ENCODE measurements around the gene PRDM7. TPM values are rescaled to one million over a fixed set of nuclear protein-coding genes. Genes with fewer than 3 reads are reported as not detected.
"Not testable (repeated sequence)": the region's sequence is repeated elsewhere in the genome, so short reads cannot be mapped to it uniquely, and the experiment has no call there.

Gene PRDM7
- 2.2 TPM for total RNA-seq (ENCODE audit: insufficient read depth, low replicate concordance)

- DNase-seq (ENCODE audit: low spot score), result peak; percentile 80
These were observed at the start of gene PRDM7 for GRCh38 chr16:90077240-90077756. PRDM7 (minus strand) TSS chr16:90077331; CDS start chr16:90075910, 1,421 bp downstream.

DNA sequence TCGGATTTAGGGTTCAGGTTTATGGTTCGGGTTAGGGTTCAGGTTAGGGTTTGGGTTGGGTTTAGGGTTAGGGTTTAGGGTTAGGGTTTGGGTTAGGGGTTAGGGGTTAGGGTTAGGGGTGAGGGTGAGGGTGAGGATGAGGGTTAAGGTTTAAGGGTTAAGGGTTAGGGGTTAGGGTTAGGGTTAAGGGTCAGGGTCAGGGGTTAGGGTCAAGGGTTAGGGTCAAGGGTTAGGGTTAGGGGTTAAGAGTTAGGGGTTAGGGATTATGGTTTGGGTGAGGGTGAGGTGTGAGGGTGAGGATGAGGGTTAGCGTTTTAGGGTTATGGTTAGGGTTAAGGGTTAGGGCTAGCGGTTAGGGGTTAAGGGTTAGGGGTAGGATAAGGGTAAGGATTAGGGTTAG lies 44.7 kb upstream of the PRDM7 start:
- DNase-seq (ENCODE audit: low spot score), result not testable (repeated sequence)

- not testable (repeated sequence) for DNase-seq (ENCODE audit: low spot score)
These were observed 30.5 kb upstream of the PRDM7 start for GRCh38 chr16:90107617-90108016.

DNA sequence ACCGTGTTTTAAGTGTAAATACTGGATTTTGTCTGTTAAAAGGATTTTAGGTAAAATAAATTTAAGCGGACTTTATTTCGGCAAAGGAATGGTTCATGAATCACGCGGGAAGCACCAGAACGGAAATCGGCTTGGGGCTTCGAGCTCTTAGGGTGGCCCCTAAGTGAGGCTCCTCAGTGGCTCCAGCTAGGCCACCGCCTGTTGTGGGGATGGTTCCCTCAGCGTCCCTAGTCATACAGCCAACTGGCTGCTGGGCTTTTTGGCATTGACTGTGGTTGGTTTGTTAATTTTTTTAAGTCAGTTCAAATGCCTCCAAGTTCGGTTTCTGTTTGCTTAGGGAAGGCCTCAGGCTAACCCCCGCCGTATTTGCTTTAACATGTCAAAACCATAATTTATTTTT lies 29.9 kb upstream of the PRDM7 start:
- not testable (repeated sequence) for DNase-seq (ENCODE audit: low spot score)

- DNase-seq (ENCODE audit: low spot score), result not testable (repeated sequence)
These were observed 29.1 kb upstream of the PRDM7 start for GRCh38 chr16:90106271-90106670.

GRCh38 chr16:90104725-90105124 lies 27.6 kb upstream of the PRDM7 start:
- DNase-seq (ENCODE audit: low spot score), result not testable (repeated sequence)

GRCh38 chr16:90102086-90102884 lies 25.2 kb upstream of the PRDM7 start:
- not testable (repeated sequence) for DNase-seq (ENCODE audit: low spot score)

DNA sequence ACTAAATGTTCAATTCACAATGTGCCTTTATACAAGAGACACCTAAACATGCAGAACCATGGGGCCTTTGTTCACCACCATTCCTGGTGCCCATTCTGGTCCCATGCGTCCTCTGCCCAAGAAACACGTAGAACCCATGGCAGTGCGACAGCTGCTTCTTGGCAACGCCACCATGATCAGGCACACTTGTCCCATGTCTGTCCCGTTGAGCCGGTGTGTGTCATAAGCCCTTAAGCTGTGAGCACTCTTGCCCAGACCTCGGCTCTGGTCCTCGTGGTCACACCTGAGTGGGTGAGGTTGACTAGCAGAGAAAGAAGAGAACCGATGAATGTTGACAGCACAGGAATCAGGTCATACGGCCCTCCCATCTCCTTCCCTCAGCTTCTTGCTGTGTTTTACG lies 24.2 kb upstream of the PRDM7 start:
- DNase-seq (ENCODE audit: low spot score), result not testable (repeated sequence)

DNA sequence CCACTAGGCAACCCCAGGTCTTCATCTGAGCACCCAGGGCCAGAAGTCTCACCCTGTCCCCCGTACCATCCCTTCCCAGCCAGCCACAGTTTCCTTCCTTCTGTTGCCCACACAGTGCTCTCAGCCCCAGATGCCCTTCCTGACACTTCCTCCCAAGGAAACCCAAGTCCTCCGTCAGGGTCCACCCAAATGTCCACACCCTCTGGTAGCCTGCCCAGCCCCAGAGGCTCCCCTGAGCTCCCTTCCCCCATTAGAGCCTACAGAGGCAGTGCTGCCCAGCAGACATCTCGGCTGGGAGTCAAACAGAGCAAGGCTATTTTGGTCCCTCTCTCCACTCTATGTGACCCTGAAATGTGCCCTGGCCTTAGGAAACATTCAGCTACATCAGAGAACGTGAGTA lies 23.7 kb upstream of the PRDM7 start:
- DNase-seq (ENCODE audit: low spot score), result not testable (repeated sequence)

DNA sequence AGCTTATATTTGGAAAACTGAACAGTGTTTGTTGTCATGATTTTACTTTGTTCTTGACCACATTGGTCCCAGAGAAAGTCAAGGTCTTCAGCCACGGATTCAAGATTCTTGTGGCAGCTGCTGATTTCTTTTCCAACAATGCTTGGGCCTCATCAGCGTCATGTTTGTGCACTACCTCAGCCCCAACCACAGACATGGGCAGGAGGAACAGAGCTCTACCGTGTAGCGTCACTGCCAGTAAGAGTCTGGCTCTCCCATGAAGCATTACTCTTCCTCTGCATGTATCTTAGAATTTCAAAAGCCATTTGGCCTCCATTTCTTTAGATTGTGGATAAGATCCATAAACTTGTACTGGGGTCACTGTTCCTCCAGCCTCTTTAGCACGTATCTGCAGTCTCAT lies 23.1 kb upstream of the PRDM7 start:
- not testable (repeated sequence) for DNase-seq (ENCODE audit: low spot score)

DNA sequence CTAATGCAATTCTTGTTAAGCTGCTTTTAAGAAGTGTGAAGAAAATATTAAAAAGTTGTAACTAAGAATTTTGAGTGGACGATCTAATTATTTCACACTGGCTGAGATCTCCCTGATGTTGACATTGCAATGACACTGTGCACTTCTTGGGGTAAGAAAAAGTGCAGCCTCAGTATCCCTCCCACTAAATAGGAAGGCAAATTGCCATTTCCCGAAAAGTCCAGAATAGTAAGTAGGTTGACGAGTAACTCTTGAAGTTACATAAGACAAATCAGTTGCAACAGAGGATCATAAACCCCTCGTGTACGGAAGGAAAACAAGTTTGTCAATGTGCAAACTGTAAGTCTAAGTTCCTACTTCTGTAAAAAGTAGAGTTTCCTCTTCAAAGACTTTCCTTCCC lies 21.8 kb upstream of the PRDM7 start:
- not testable (repeated sequence) for DNase-seq (ENCODE audit: low spot score)

DNA sequence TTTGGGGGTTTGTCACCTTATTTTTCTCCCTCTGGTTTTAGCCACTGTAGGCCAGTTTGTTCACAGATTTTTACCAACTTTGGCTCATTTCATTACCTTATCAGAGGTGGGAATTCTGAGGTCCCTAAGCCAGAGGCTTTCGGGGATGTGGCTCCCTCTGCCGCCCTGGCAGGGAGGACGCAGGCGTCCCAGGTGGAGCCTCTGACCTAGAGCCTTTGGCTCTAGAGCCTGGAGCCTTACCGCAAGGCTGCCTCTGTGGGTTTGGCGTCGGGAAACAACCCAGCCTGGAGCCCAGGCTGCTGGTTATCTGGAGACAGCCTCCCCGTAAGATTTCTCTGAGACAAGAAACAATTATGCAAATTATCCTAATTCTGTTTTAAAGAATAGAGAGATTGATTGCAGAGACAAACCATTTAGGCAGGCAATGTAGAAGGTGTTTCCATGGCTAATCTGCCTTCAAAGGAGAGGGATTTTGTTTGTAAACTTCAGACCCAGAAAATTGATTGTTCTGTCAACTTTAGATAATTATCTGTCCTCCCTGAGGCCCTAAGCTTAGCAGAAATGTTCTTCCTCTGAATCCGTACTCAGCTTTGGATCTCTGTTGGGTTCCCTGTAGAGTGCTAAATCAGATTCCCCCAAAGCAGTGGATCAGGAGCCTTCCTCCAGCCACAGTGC lies 20.0 kb upstream of the PRDM7 start:
- not testable (repeated sequence) for DNase-seq (ENCODE audit: low spot score)

- not testable (repeated sequence) for DNase-seq (ENCODE audit: low spot score)
These were observed 17.7 kb upstream of the PRDM7 start for GRCh38 chr16:90094791-90095190.

- DNase-seq (ENCODE audit: low spot score), result not testable (repeated sequence)
These were observed 17.2 kb upstream of the PRDM7 start for GRCh38 chr16:90094296-90094695.

GRCh38 chr16:90093799-90094198 lies 16.7 kb upstream of the PRDM7 start:
- DNase-seq (ENCODE audit: low spot score), result not testable (repeated sequence)

DNA sequence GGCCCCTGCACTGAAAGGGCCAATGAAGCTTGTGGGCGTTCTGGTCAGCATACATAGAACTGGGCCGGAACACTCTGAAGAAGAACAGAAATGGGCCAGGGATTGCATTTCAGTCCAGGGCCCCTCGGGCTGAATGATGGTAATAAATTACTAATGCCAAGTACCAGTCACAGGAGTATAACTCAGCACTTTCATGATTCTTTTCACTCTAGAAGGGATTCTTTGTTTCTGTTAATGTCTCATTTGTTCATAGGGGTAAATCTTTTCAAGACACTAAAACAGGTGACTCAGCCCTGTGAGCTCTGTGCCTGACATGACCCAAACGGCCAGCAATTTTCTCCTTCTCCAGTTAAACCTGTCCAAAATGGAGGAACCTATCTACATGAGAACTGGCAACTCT lies 15.7 kb upstream of the PRDM7 start:
- DNase-seq (ENCODE audit: low spot score), result not testable (repeated sequence)

GRCh38 chr16:90084215-90084950 lies 7.3 kb upstream of the PRDM7 start:
- no peak for DNase-seq (ENCODE audit: low spot score)

GRCh38 chr16:90083139-90083538 lies 6.0 kb upstream of the PRDM7 start:
- DNase-seq (ENCODE audit: low spot score), result no peak

DNA sequence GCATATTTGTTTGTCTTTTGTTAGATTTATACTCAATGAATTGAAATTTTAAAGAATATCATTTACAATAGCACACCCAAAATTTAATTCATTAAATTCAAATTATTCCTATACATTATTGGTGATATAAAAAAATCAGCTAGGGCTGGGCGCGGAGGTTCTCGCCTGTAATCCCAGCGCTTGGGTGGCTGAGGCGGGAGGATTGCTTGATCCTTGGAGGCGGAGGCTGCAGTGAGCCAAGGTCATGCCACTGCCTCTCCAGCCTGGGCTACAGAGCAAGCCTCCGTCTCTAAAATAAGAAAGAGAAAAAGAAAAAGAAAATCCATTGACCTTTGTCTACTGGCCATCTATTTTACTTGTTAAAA lies 4.5 kb upstream of the PRDM7 start:
- DNase-seq (ENCODE audit: low spot score), result no peak

DNA sequence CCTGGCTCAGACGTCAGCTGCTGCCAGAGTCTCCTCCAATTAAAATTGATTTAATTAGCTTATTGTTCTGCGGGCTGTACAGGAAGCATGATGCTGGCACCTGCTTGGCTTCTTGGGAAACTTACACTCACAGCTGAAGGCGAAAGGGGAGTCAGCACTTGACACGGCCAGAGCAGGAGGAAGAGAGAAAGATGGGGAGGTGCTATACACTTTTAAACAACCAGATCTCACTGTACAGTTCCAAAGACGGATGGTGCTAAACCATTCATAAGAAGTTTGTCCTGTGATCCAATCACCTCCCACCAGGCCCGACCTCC lies 1.4 kb upstream of the PRDM7 start:
- DNase-seq (ENCODE audit: low spot score), result no peak

DNA sequence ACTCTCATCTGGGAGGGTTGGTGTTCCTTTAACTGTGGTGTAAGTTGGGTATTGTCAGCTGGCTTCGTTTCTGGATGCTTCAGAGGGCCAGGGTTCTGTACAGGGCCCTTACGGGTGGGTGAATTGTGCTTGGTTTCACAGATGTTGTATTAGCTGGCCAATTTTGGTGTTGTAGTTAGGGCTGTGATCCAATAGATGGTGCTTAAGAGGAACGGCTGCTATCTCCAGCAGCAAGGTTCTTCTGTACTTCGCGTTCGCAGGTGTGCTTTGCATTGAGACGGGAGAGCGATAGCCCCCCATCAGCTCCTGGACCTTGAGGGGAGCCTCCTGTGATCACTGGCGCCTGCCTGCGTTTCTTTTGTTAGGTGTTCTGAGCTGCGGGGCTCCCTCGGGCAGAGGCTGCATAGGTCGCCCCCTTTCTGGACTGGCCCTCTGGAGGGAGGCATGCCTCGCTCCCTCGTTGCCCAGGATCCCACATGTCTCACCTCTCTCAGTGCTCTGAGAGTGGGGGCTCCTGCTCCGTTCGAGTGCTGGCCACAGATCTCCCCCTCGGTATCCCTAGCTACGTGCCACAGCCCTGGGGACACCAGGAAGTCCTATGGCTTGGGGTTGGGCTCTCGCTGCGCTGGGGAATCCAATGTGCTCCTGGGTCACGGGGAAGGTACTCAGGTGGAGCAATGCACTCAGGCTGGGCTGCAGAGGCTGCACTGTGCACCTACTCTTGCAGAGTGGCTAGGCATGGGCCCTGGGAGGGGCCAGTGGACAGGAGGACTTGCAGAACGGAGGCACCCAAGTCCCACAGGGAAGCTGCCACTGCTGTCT lies 837 bp upstream of the PRDM7 start:
- no peak for DNase-seq (ENCODE audit: low spot score)

All from umbilical cord (tissue), 2 donors.